HG02759 (cell line): ENCODE measurements around the gene CFAP90.

Experiments
- ATAC-seq: cut with Tn5 transposase; IDR thresholded peaks from one replicate; pipeline ENCODE4 v1.9.1; 2021; ENCODE audit warnings: mild to moderate bottlenecking, moderate library complexity; ENCODE audit not compliant: unreplicated experiment

Gene CFAP90, protein sequence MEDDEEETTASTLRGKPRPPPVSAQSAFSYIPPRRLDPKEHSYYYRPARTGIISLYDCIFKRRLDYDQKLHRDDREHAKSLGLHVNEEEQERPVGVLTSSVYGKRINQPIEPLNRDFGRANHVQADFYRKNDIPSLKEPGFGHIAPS

DNA sequence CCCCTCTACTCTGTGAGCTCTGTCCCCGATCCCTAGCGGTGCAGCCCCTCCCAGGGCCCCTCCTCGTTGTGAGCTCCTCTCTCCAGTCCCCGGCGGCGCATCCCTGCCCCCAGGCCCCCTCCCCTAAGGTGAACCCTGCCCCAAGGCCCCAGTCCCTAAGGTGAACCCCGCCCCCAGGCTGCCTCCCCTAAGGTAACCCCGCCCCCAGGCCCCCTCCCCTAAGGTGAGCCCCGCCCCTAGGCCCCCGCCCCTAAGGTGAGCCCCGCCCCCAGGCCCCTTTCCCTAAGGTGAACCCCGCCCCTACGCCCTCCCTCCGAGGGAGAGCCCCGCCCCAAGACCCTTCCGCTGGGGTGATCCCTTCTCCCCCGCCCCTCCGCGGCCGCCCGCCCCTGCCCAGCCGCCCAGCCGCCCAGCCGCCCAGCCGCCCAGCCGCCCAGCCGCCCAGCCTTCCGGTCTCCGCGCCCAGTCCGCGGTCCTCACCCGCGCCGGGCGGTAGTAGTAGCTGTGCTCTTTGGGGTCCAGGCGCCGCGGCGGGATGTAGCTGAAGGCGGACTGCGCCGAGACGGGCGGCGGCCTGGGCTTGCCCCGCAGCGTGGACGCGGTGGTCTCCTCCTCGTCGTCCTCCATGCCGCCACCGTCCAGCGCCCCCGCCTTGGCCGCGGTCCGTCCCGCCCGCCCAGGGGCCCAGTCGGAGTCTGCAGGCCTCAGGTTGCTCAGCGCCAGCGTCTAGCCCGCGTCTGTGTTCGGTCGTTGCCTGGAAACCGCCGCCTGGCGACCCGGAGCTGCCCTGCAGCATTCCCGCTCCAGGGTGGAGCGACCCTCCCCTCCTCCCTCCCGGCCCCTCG lies at the start of gene CFAP90:
TSS of gene CFAP90 (minus strand) at position 739 of the 845 bp plus-strand sequence. CDS start at position 627, 112 bp downstream.
- no peak for ATAC-seq

DNA sequence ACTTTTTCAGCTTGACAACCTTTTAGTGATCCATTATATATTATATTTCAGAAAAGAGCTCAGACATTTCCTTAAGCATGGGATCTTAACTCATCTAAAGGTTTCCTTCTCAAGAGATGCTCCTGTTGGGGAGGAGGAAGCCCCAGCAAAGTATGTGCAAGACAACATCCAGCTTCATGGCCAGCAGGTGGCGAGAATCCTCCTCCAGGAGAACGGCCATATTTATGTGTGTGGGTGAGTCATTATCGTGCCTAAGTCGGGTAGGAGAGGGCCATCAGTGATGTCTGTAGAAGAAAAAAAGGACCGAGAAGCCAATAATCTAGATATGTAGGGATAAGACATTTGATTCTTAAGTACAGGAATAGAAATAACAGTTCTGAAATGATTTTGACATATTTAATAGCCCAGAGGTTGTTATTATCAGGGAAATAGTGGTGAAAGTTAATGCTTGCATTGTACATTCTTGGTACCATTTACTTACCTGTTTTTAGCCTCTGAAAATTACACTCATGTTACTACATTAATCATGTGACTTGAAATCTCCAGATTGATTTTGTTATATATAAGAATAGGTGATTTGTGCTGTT lies 46.2 kb upstream of the CFAP90 start:
- no peak for ATAC-seq

DNA sequence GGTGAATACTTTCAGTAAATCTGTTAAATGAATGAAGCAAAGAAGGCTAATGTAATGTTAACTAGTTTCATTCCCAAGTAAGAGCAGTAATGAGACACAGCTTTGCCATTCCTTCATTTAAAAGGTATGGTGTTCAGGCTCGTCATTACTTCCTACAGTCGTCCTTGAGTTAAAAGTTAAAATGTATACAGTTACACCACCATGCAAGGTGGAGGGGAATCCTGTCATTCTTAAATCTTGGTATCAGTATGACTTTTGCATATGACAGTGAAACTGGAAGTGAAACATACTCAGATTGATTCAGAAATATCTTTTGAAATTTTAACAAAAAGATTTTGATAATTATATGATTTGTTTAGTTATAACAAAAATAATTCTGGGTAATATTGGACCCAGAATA lies 43.9 kb upstream of the CFAP90 start:
- peak; percentile 99 for ATAC-seq

DNA sequence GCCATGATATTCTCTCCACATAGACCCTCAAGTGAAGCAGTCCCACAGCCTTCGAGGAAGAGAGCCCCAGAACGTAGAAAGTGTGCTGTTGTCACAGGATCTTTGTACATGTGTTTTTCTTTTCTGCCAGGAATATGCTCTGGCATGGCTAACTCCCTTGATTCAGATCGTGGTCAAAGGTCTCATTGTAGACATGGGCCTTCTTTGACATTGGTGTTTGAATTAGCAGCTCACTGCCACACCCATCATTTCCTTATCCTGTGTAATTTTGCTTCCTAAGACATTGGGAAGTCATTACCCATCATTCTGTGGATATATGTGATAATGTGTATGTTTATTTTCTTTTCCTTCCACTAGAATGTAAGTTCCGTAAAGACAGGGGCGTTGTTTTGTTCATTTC lies 43.5 kb upstream of the CFAP90 start:
- ATAC-seq = no peak

DNA sequence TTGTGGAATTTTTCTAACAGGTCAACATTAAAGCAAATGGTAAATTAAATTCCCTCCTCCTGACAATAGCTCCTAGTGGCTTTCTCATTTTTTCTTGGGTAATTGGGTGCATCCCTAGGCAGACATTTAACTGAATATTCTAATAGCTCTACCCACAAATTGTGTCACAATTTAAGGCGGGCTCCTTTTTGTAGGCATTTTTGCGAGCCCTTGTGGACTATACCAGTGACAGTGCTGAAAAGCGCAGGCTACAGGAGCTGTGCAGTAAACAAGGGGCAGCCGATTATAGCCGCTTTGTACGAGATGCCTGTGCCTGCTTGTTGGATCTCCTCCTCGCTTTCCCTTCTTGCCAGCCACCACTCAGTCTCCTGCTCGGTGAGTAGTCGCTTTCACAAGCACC lies 38.0 kb upstream of the CFAP90 start:
- ATAC-seq = no peak

DNA sequence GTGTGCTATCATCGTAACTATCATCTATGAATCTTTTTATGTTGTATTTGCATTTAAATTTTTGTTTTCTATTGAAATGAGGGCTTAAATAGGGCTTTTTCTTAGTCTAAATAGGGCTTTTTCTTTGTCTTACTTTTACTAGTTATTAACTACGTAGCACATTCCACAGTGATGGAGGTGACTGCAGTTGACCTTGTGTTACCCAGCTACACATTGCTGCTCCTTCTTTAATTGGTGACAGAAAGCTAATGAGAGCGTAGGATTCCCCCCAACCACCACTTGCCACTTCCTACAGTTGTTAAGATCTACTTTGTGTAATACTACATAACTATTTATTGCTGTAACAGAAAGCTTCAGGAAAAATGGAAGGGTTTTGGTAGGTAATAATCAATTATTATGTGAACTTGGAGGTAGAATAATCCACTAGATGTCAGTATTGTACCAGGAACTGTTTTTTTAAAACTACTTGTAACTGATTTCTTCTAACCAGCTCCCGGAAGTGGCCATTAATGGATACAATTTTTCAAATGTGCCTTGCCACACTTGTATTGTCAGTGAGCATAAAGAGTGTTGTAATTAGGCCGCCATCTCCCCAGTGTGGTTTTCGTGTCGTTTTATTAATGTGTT lies 36.0 kb upstream of the CFAP90 start:
- ATAC-seq = no peak

DNA sequence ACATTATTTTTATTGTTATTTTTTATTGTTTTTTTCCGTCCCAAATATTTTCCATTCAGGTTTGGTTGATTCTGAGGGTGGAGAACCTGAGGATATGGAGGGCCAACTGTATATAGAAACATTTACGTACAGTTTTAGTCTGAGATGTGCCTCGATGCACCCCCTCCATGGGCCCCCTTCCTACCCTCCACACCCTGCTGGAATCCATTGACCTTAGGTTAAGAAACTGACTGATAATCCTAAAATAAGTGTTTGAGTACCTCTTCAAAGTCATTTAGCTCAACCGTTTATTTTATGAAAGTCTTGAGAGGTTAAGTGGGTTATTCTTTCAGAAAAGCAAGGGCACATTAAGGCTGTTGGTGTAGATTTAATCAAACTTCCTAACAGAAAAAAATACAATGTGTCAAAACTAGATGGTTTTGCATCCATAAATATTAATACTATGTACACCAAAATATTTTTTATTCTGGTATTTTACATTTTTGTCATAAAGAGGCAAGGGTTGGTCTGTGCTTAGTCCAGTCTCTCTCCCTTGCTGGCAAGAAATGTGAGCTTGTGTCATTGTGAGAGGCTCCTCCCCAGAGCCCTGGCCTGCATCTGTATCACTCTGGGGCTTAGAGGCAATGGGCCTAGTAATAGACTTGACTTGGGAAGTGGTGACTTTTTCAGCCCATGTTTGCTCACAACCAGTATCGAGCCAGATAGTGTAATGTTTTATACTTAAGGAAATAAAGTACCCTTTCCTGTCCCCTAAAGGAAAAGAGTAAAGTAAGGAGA lies 33.7 kb upstream of the CFAP90 start:
- ATAC-seq = no peak

DNA sequence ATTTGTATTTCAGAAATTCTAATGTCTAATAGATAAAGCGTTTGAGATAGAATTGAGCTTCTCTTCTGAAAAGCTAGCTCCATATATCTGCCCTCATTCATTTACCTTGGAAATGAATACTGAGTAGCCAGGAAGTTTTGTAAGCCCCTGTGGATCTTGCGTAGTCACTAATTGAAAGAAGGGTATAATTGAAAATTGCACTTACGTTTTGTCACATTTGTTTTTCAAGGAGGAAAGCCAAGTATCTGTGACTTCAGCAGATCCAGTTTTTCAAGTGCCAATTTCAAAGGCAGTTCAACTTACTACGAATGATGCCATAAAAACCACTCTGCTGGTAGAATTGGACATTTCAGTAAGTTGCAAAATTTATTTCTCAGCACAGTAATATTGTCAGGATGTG lies 32.0 kb upstream of the CFAP90 start:
- ATAC-seq = no peak

DNA sequence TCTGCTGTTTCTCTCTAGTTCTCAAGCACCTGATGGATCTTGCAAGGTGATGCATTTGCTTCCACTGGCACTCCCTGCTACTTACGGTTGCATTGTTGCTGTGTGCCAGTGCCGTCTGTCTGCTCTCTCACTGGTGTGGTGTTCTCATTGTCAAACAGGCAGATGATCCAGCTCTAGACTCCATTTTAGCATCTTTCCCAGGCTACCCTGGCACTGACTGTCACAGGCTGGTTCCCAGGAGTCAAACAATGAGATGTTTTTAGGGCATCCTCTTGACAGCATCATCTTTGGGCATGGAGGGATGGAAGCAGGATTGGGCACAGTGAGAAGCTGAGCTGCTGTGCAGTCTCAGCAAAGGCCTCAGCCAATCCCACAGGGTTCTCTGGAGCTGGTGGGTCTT lies 30.9 kb upstream of the CFAP90 start:
- ATAC-seq = no peak

DNA sequence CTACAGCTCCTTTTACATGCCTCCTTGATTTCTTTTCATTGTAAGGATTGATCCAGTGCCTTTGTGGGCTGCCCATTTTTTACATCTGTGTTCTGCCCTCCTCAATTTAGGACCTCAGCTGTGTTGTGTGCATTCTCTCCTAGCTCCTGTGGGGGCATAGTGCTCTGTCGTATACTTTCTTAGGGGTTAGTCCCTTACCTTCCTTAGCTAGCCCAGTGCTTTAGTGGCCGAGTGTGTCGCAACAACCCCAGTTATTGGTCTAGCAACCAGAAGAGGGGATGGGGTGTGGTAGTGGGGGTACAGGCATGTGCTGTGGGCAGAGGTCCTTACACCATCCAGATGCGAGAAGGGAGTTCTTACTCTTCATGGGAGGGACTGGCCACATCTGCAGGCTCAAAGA lies 30.2 kb upstream of the CFAP90 start:
- ATAC-seq = no peak

DNA sequence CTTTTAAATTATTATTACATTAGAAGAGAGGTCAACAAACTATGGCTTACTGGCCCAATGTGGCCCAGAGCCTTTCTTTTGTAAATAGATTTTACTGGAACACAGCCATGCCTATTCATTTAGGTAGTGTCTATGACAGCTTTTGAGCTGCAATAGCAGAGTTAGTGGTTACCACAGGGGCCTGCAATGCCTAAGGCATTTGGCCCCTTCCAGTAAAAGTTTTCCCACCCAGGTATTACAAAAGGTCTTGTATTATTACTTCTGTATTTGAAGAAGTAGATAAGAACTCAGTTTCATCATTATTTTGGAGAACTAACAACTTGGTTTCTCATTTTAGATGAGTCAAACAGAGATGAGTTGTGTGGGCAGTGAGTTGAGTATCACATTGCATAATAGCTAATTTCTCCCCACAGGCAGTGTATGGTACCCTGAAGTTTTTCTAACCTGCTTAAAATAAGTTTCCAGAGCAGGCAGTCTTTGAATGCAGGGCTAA lies 27.5 kb upstream of the CFAP90 start:
- ATAC-seq = peak; percentile 95

DNA sequence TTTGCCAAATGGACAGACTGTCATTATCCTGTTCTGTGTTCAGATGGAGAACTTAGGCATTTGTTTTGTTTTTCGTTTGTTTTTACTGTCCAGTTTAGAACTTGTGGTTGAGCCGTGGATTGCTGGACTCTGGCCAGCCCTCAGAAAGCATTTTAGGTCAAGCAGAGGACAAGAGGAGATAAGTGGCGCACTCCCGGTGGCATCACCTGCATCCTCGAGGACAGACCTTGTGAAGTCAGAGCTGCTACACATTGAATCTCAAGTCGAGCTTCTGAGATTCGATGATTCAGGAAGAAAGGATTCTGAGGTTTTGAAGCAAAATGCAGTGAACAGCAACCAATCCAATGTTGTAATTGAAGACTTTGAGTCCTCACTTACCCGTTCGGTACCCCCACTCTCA lies 26.9 kb upstream of the CFAP90 start:
- no peak for ATAC-seq

DNA sequence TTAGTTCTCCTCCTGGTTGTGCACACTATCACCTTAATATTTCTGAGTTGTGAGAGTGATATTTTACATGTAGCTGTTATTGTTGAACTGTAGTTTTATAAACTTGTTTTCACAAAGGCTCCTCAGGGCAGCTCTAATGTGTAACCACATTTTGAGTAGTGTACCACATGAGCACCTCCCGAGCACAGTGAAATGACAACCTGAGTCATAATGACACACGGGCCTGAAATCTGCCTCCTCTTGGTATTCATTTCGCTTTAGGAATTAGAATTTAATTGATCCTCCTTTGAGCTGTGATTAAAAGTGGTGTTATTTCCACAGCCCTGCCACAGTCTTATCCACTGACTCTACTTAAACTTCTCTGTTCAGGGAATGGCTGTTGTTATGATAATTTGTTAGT lies 25.9 kb upstream of the CFAP90 start:
- peak; percentile 46 for ATAC-seq

DNA sequence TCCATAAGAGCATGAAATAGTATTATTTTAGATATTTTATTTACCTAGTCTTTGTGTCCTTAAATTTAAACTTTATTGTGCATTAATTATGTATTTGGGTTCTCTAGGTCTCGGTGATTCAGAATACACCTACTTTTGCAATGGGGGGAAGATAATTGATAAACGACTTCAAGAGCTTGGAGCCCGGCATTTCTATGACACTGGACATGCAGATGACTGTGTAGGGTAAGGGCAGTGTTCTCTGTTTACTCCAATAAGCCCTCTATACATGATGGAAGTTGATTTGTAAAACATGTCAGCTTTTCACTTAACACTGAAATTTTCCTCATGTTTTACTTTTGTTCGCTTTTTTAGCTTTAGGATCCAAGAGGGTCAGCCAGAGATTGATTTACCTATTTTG lies 24.2 kb upstream of the CFAP90 start:
- ATAC-seq = no peak

DNA sequence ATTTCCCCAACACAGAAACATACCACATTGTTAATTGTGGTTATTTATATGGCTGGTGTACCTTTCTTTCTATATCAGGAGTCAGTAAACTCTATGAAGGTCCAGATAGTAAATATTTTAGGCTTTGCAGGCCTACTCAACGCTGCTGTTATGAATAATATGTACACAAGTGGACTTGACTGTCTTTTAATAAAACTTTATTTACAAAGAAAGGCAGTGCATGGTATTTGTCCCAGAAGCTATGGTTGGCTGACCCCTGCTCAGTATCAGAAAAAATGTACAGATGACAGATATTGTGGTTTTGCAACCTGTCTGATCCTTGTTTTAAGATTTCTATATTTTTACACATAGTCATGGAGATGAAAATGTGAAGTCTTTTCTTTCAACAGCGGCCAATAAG lies 23.7 kb upstream of the CFAP90 start:
- no peak for ATAC-seq

DNA sequence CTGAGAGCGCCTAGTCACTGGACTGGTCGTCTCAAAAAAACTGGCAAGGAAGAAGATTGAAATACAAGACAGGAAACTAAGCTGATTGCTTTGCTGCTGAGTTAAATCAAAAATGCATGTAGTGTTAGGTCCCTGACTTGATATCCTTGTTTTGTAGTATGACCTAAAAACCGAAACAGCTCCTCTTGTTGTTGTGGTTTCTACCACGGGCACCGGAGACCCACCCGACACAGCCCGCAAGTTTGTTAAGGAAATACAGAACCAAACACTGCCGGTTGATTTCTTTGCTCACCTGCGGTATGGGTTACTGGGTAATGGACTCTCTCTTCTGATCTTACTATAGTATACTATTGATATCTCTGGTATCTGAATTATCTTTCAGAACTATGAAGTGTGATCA lies 22.3 kb upstream of the CFAP90 start:
- no peak for ATAC-seq

DNA sequence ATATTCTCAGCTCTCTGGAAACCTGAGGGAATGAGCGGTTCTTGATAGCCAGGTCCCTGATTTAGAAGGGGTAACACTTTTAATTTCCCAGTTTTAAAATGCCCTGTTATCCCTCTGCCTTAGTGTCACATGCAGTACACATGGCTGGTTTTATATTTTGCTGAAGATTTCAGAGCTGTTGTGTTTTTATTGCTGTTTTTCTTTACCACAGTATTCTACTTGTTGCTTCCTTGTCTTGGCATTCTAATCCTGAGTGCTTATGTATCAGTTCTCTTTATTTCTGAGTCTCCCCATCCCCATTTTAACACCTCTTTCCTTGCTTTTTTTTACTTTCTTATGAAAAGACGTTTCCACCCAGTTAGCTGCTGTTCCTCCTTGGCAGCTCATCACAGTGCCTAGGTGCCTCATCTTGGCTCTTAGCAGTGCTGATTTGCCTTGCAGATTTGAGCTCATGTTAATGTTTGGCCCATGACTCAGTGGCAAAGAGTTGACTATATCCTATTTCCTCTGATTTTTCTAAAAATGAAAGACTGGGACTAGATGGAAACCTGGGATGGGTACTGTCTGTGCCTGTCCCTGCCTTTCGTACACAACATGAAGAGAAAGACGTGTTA lies 21.7 kb upstream of the CFAP90 start:
- no peak for ATAC-seq

DNA sequence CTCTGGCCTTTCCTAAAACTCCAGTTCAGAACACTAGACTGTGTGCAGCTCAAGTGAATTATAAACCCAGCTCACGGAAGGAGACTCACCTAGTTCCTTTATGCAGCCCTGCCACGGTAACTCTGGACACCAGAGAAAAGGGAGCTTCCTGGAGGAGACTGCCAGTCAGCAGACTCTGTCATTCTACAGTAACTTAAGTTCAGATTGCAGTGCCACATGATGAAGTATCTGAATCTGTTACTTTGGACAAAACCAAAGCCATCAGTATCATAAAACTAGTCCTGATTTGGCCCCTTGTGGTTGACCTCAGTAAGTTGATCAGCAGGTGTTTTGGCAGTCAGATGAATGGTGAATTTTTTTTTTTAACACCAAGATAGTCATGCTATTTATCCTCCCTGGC lies 20.7 kb upstream of the CFAP90 start:
- no peak for ATAC-seq

DNA sequence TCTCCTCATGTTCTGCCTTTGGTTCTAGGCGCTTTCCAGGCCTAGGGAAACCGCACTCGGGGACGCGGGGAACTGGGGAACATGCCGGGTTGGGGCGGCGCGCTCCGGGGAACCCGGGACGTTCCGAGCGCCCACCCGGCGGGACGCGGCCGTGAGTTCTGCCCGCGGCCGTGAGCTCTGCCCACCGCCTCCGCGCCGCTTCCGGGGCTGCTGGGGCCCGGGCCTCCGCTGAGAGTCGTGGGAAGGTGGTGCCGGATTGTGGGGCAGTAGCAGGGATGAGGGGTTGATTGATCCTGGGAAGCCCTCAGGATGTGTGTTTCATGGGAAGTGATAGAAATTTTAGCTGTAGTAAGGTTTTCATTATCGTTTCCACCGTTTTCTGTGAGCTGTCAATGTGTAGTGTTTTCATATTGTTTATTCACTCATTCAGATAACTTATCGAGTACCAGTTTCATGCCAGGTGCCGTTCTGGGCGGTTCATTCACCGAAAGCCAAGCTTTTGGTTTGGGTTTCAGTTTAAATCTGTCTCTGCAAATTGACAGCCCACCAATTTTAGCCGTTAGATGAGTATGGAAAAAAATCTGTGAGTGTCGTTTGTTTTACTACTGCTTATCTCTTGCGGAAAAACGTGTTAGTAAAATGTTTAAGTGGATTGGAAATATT lies 18.7 kb upstream of the CFAP90 start:
- peak; percentile 40 for ATAC-seq
